Non-pigmented ciliary epithelial cell (primary cell): ENCODE data around the gene BLNK.

Source experiments
- DNase-seq: peaks from one replicate; pipeline ENCODE4 v3.0.0-alpha.2; 2010; ENCODE audit warnings: low read depth

BLNK gene

DNA sequence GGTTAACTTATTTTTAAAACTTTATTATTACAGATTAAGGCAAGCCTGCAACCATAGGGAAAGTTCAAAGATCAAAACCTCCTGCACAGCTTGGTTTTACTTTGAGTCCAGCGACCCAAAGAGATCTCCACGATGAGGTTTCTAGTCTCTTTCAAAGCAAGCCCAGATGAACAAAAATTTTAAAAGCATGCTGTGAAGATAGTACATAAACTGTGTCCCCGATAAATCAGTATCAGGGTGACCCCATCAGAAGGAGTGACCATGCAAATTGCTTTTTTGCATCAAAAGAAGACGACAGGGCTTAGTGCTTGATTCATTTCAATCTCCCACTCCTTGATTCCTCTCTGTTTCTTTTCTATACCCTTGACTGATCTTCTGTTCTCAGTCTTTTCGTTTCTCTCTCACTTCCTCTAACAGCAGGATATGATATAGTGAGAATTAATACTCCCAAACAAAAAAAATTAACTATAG, 16.8 kb upstream of the BLNK start:
- DNase-seq, result no peak

- DNase-seq, result no peak
Measured at GRCh38 chr10:96287392-96288105, 16.2 kb upstream of the BLNK start.

DNA sequence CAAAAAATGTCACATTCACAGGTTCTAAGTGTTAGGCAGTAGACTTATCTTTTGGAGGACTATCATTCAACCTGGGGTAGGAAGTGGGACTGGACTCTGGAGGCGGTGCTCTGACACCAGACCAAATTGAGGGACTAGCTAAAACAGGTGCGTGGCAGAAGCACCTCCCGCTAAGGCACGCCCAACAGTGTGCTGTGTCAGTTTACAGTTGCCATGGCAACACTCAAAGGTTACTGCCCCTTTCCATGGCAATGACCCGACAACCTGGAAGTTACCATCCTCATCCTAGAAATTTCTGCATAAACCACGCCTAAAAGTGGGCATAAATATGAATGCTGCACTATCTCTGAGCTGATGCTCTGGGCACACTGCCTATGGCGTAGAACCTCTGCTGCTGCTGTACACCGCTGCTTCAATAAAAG, 14.0 kb upstream of the BLNK start:
- no peak for DNase-seq

DNA sequence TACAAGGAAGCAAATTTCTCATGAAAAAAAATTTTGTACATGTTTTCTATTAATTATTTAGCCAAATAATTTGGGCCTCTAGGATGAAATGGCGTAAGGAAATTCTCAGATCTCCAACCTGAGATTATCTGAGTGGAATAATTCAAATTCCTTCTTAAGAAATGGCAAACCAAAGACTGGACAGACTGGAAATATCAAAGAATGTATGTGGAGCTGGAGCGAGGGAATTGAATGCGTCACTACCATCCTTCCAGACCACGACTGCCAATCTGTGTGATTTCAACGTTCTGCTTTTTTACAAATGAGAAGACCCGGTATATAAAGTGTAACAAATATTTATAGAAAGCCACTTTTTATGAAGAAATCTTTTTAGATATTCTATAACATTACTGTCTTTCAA, 12.4 kb upstream of the BLNK start:
- DNase-seq, result no peak

- DNase-seq, result no peak
Measured at GRCh38 chr10:96283351-96283750, 12.0 kb upstream of the BLNK start.

- no peak for DNase-seq
Measured at GRCh38 chr10:96281444-96282029, 10.2 kb upstream of the BLNK start.

DNA sequence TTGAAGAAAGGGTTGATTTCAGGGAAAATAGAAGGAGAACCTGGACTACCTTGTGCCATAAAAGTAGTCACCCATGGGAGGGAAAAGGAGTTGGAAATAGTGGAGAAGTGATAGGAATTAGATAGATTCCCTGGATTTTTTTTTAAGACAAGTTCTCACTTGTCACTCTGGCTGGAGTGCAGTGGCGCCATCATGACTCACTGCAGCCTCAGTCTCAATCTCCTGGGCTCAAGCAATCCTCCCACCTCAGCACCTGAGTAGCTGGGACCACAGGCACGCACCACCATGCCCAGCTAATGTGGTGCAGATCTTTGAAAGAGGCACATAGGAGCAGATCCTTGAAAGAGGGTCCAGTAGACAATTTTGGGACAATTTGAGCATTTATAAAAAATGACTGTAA, 9.5 kb upstream of the BLNK start:
- no peak for DNase-seq

GRCh38 chr10:96279191-96279641, 7.8 kb upstream of the BLNK start:
- no peak for DNase-seq

- no peak for DNase-seq
Measured at GRCh38 chr10:96276831-96277230, 5.5 kb upstream of the BLNK start.

DNA sequence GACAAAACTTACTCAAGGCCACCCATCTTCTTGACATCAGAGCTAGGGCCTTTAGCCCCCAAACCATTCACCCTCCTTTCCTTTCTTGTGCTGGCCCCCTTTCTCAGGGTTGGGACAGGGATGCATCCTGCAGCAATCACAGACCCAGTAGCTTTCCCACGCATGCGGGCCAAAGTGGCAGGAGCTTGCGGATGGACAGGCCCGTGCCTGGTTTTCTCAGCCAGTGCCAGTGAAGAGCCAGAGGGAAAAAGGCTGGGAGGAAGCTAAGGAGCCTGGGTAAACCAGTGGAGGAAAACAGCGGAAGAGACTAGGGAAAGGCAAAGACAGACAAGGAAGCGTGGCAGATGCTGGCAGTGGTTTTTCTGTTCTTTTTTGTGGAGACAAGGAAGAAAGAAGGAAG, 5.1 kb upstream of the BLNK start:
- no peak for DNase-seq

DNA sequence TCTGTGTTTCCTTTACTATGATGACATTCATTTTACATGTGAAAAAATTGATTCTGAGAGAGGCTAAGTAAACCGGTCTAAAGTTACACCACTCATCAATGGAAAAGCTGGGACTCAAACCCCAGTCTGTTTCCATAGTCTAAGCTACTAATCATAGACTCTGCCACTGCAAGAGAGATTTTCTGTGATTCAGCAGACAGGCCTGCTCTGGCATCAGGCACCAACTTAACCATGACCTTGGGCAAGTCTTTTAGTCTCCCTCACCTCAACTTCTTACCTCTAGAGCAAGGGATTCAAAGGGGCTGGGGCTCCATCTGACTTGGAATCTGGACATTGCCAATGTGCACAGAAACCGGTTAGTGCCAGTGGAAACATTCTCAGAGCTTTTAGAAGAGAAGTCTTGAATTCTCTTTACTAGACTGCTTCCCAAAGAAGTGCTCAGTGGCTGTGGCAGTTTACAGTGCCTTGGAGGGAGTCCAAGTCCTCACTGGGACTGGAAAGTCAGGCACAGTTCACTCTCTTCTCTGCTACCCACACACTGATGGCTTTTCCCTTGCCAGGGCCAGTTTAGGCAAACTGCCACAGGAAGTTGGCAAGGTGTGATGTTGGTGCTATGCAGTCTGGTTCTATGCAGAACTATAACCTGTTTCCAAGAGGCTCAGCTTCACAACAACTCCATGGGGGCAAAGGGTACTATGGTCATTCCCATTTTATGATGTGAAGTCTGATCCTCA, 4.5 kb upstream of the BLNK start:
- DNase-seq, result no peak

- no peak for DNase-seq
Measured at GRCh38 chr10:96272316-96273280, 1.2 kb upstream of the BLNK start.

DNA sequence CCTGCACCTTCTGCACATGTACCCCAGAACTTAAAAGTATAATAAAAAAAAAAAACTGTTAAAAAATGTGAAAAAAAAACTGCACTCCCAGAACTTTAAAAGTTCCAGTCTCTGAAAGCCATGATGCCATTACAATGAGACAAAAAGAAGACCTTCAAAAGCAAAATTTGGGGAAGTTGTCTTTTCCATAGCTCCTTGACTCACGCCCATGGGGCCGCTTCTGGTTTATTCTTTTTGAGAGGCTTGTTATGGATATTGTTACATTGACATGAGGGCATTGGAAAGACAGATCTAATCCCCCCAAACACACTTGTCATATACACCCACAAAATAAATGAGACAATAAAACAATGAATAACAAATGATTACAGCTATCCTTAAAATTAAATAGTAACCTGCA, 798 bp downstream of the BLNK start:
- no peak for DNase-seq

DNA sequence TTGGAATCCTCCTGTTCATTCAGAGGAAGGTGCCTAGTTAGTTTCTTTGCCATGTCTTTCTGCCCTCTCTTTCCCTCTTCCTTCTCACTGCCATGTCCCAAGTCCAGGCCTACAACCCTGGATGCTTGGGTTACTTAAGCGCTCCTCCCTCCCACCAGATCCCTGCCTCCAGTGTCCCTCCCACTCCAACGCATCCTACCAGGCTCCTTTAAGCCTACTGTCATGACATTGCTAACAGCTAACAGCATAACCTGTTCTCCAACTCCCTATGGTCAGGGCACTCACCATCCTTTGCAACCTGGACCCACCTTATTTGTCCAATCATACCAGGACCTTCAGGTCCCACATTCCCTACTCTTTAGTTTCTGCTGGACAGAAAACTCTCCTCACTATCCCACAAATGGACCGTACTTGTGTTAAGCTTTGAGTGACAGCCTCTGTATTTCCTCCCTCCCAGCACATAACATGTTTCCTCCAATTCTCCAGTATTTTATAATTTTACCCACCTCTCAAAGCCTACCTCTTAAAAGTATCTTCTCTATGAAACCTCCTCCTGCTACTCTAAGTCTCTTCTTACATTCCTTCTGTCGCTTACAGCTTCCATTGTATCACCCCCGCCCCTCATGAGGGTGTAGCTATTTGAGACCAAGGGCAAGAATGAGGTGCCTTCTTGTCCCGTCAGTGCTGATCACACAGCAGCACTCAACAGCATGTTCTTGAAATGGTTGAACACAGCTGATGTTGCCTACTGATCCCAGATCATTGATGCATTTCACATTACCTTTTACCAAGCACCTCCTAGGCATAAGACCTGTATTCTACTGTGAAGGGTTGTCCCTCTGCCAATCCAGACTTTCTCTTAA, 1.7 kb downstream of the BLNK start:
- no peak for DNase-seq

GRCh38 chr10:96268341-96268909, 2.9 kb downstream of the BLNK start:
- no peak for DNase-seq

DNA sequence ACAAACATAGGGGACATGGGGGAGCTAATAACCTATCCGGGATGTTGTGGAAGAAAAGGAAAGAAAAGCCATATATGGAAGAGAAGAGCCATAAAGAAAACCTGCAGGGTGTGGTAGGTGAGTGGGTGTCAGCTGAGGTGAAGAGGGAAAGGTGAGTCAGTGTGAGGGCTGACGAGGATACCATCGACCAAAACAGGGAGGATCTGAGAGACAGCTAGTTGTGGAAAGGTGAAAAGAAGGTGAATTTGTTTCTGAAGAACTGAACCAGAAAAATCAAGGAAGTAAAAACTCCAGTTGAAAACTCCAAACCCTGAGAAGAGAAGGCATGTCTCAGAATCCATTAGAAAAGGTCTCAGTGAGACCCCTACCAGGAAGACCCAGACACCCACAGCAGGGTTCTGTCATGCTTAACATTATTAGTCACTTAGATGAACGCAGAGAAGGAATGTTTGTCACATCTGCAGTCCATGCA, 4.1 kb downstream of the BLNK start:
- DNase-seq, result no peak

DNA sequence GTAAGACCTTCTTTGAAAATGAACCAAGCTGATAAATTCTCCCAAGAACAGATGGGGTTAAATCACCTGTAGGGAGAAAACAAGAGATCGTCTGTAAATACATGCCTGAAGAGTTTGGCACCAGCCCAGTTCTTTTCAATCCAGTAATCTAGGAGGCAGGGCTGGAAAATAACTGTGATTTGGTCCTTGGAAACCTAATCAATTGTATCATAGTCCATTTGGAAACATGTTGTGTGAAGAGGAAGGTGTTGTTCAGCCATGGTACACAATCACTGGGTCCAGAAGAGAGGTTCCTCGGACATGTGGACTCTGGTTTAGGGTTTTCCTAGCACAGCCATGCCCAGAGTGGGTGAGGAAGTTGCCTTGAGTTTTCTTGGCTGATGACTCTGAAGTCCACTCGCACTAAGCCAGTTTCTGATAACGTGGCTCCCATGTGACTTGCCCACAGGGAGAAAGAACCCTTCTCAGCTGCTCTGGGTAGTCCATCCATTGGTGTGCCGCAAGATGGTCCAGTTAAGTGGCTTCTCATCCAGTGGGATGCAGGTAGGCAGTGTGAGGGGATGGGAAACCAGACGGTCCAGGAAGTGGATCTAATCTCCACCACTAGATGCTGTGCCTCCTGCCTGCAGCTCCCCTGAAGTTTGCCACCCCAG, 5.1 kb downstream of the BLNK start:
- no peak for DNase-seq

- DNase-seq, result no peak
Measured at GRCh38 chr10:96264938-96265337, 6.4 kb downstream of the BLNK start.

DNA sequence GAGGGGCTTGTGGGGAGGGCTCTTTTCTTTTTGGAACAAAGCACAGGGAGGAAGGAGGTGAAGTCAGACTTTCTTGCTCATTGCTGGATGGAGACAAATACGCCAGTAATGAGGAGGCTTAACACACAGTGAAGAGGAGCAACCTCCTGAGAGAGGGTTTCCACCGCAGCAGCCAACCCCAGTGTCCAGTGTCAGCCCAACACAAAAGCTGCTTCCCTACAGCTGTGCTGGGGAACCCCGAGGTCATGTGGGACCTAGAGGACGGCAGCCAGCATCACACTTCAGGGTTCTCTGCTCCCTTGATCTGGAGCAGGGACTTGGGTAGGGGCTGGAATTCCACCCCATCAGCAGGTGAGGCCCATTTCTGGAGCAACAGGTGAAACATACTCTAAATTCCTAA, 7.7 kb downstream of the BLNK start:
- no peak for DNase-seq

DNA sequence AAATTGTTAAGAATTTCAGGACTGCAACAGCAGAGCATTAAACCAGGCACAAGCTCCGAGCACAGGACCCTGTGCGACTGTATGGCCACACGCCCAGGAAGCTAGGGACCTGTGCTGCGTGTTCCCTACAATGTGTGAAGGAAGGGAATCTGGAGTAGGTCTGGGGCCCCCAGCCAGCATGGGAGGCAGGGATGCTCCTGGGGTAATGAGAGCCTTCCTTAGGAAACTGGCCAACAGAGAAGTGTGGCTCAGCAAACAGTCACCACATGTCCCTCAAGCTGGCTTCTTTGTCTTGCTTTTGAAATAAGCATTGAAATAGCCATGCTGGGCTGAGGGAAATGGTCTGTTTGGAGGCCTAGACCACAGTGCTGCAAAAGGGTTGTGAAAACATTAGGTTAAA, 8.2 kb downstream of the BLNK start:
- no peak for DNase-seq
